Skeletal muscle cell (primary cell): ENCODE measurements around the gene HSBP1L1.
"Not testable (repeated sequence)": the region's sequence is repeated elsewhere in the genome, so short reads cannot be mapped to it uniquely, and the experiment has no call there.

Experiments used
- DNase-seq: peaks from one replicate; pipeline ENCODE4 v3.0.0-alpha.2; 2010; ENCODE audit warnings: low read depth
- H3K4me3 ChIP-seq: 2 replicates; pipeline ENCODE4 v1.5.1; 2011; ENCODE audit warnings: low read depth, mild to moderate bottlenecking, control low read depth, low read length, moderate library complexity

The HSBP1L1 gene

DNA sequence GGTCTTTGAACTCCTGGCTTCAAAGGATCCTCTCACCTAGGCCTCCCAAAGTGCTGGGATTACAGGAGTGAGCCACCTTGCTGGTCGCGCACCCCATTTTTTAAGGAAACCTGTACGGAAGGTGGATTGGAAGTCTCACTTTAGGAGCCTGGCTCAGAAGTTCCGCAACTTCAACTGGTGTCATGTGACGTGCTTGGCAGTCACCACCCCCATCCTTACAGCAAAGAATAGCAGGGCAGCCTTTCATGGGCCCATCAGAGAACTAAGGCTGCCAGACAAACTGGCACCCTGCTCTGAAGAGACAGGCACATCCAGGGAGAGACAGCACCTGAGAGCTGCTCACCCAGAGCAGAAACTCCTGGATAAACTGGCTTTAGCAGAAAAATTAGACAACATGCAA lies 9.7 kb upstream of the HSBP1L1 start:
- no peak for DNase-seq

DNA sequence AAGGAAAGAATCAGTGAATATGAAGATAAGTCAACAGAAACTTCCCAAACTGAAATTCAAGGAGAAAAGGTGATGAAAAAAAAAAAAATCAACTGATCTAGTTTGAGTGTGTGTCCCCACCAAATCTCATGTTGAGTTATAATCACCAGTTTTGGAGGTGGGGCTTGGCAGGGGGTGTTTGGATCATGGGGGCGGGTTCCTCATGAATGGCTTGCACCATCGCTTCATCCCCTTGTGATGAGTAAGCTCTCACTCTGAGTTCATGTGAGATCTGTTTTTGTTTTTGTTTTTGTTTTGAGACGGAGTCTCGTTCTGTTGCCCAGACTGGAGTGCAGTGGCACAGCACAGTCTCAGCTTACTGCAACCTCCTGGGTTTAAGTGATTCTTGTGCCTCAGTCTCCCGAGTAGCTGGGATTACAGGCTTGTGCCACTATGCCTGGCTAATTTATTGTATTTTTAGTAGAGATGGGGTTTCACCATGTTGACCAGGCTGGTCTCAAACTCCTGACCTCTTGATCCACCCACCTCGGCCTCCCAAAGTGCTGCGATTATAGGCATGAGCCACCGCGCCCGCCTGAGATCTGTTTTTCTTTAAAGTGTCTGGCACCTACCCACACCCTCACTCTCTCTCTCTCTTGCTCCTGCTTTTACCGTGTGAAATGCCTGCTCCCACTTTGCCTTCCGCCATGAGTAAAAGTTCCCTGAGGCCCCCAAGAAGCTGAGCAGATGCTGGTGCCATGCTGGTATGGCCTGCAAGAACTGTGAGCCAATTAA lies 9.0 kb upstream of the HSBP1L1 start:
- no peak overlapping the region for H3K4me3 ChIP-seq
- DNase-seq: no peak

More for the DNA sequence above, 9.7 kb upstream of the HSBP1L1 start:
- no peak overlapping the region for H3K4me3 ChIP-seq

DNA sequence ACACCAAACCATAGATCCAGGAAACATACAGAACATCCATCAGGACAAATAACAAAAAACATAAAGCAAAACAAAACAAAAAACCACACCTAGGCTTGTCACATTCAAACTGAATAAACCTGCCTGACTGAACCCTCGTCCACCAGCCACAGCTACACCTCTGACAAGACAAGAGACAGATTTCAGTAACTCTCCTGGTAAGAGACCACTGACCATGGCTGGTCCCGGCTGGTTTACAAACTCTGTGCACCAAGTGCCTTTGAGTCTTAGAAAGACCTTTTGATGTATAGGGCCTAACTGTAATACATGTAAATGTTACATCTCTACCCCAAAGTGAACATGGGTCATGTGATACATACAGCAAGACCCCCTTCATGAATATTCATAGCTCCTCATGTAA lies 8.2 kb upstream of the HSBP1L1 start:
- no peak for DNase-seq
- no peak overlapping the region for H3K4me3 ChIP-seq

DNA sequence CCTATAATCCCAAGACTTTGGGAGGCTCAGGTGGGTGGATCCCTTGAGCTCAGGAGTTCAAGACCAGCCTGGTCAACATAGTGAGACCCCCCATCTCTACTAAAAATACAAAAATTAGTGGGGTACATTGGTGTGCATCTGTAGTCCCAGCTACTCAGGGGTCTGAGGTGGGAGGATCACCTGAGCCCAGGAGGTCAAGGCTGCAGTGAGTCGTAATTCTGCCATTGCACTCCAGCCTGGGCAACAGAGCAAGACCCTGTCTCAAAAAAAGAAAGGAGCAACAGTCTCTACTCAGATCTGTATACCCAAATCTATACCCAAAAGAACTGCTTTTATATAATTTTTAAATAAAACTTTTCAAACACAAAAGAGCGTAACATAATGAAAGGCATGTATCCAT lies 5.5 kb upstream of the HSBP1L1 start:
- no peak for DNase-seq
- no peak overlapping the region for H3K4me3 ChIP-seq

- not testable (repeated sequence) for H3K4me3 ChIP-seq
- DNase-seq: peak; percentile 11
Observed at GRCh38 chr18:79960161-79960801, 4.2 kb upstream of the HSBP1L1 start.

DNA sequence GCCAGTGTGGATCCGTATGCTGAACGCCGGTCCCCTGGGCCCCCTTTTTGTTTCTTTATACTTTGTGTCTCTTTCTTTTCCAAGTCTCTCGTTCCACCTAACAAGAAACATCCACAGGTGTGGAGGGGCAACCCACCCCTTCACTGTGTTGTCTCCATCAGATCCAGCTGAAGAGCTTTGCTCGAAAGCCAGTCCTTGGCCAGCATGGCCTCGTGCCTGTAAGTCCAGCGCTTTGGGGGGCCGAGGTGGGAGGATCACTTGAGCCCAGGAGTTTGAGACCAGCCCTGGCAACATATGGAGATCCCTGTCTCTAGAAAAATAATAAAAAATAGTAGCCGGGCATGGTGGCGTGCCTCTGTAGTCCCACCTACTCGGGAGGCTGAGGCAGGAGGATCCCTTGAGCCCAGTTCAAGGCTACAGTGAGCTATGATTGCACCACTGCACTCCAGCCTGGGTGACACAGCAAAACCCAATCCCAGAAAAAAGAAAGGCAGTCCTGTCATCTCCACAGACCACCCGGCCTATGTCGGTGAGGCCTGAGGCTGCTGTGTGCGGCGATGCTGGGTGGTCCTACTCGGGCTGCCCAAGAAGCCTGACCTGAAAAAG lies 3.4 kb upstream of the HSBP1L1 start:
- no peak overlapping the region for H3K4me3 ChIP-seq
- no peak for DNase-seq

- no peak for DNase-seq
- H3K4me3 ChIP-seq: no peak overlapping the region
Observed at GRCh38 chr18:79961527-79962291, 2.7 kb upstream of the HSBP1L1 start.

GRCh38 chr18:79962311-79962710 lies 2.1 kb upstream of the HSBP1L1 start:
- H3K4me3 ChIP-seq: no peak overlapping the region
- DNase-seq: peak; percentile 16

DNA sequence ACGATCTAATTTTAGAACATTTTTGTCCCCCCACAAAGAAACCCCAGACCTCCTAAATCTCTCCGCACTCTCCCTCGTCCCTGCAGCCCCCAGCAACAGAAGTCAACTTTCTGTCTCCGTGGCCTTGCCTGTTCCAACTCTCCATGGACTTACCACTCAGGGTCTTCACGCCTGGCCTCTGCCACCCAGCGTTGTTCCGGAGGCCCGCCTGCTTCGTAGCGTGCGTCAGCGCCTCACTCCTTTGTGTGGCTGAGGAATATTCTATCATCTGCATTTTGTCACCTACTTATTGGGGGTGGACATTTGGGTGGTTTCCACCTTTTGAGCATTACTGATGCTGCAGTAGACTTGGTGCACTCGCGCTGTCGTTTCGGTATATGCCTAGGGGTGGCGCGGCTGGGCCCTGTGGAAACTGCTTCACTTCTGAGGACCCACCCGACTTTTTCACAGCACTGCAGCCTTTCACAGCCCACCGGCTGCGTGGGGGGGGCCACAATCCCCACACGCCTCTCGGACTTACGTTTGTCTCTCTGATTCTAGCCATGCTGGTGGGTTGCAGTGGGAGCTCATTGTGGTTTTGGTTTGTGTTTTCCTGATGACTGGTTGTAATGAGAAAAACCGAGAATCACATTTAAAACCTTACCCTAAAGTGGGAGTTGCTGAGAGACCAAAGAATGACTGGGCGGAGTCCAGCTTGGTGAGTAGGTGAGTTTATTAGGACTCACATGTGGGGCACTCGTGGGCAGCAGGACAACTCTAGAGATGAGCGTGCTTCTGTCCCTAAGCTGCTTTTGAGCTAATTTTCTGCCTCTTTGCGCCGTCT lies 1.4 kb upstream of the HSBP1L1 start:
- no peak overlapping the region for H3K4me3 ChIP-seq

GRCh38 chr18:79963658-79964329 lies 649 bp upstream of the HSBP1L1 start:
- no peak for DNase-seq

More for the DNA sequence above, 1.4 kb upstream of the HSBP1L1 start:
- no peak for DNase-seq

GRCh38 chr18:79965119-79965902 lies 868 bp downstream of the HSBP1L1 start:
- DNase-seq: no peak
- peak overlapping the region; percentile 57 for H3K4me3 ChIP-seq

More at GRCh38 chr18:79963658-79964329, 649 bp upstream of the HSBP1L1 start:
- H3K4me3 ChIP-seq: peak overlapping the region; percentile 57

DNA sequence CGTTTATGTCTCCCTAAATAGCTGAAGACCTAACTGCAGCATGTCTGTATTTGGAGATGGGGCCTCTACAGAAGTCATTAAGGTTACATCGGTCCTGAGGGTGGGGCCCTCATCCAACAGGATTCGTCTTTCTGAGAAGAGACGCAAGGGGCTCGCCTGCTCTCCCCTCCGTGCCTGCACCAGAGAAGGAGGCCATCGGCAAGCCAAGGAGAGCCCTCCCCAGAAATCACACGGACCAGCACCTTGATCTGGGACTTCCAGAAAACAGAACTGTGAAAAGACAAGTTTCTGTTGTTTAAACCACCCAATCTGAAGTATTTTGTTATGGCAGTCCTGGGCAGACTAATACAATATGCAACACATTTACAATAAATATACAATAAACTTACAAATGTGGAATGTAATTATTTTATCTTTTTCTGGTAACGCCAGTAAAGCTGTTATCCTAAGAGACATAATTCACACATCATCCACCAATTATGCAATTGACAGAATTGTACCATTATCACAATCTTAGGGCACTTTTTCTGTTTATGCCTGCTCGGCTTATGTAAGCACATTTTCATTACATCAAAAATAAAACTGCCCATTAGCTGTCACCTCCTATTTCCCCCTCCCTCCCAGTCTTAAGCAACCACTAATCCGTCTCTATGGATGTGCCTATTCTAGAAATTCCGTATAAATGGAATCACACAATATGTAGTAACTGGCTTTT lies 6.1 kb downstream of the HSBP1L1 start:
- no peak for DNase-seq
- no peak overlapping the region for H3K4me3 ChIP-seq

GRCh38 chr18:79971211-79971952 lies 6.9 kb downstream of the HSBP1L1 start:
- H3K4me3 ChIP-seq: no peak overlapping the region
- no peak for DNase-seq

- H3K4me3 ChIP-seq: no peak overlapping the region
- DNase-seq: no peak
Observed at GRCh38 chr18:79971986-79972385, 7.5 kb downstream of the HSBP1L1 start.

GRCh38 chr18:79972720-79973119 lies 8.3 kb downstream of the HSBP1L1 start:
- DNase-seq: no peak
- no peak overlapping the region for H3K4me3 ChIP-seq

- DNase-seq: no peak
- H3K4me3 ChIP-seq: no peak overlapping the region
Observed at GRCh38 chr18:79973517-79973916, 9.1 kb downstream of the HSBP1L1 start.
